ENCODE data around the gene PLA2G2F.
"Not testable (repeated sequence)": the region's sequence is repeated elsewhere in the genome, so short reads cannot be mapped to it uniquely, and the experiment has no call there.

The PLA2G2F gene

GRCh38 chr1:20112279-20113000 is 26.7 kb upstream of the PLA2G2F start:
- peak overlapping the region in 2 of 21 experiments; percentile 25 to 60 for H3K27ac ChIP-seq
- H3K4me3 ChIP-seq = no peak overlapping the region

- no peak overlapping the region for H3K27ac ChIP-seq
- H3K4me3 ChIP-seq = no peak overlapping the region
Observed at GRCh38 chr1:20114021-20114648, 25.0 kb upstream of the PLA2G2F start.

GRCh38 chr1:20115479-20115878 is 23.6 kb upstream of the PLA2G2F start:
- no peak overlapping the region for H3K4me3 ChIP-seq
- no peak overlapping the region for H3K27ac ChIP-seq

- Histone ChIP-seq H3K4me3 (no peak overlapping the region), H3K27ac (no peak overlapping the region)
Observed at GRCh38 chr1:20115916-20116315, 23.2 kb upstream of the PLA2G2F start.

GRCh38 chr1:20117236-20117635 is 21.9 kb upstream of the PLA2G2F start:
- no peak overlapping the region for H3K4me3 ChIP-seq
- no peak overlapping the region for H3K27ac ChIP-seq

- Histone ChIP-seq H3K27ac (no peak within 1 kb of the TSS), H3K4me3 (no peak within 1 kb of the TSS)
Observed at GRCh38 chr1:20119347-20119746, 19.8 kb upstream of the PLA2G2F start, which contains the start of gene PLA2G2D. TSS of gene PLA2G2D (minus strand) at chr1:20119536. CDS start at chr1:20119498, 38 bp downstream.

- no peak overlapping the region for H3K4me3 ChIP-seq
- H3K27ac ChIP-seq = no peak overlapping the region
Observed at GRCh38 chr1:20120796-20121195, 18.3 kb upstream of the PLA2G2F start.

GRCh38 chr1:20123722-20124455 is 15.2 kb upstream of the PLA2G2F start:
- Histone ChIP-seq H3K27ac (peak overlapping the region in 15 of 21 experiments; percentile 6 to 91 (median 70)), H3K4me3 (no peak overlapping the region)

- no peak overlapping the region for H3K4me3 ChIP-seq
- peak overlapping the region in 20 of 21 experiments; percentile 6 to 91 (median 76) for H3K27ac ChIP-seq
Observed at GRCh38 chr1:20124456-20125057, 14.6 kb upstream of the PLA2G2F start.

GRCh38 chr1:20125100-20125499 is 14.0 kb upstream of the PLA2G2F start:
- peak overlapping the region in 19 of 21 experiments; percentile 22 to 91 (median 77) for H3K27ac ChIP-seq
- no peak overlapping the region for H3K4me3 ChIP-seq

GRCh38 chr1:20126041-20126805 is 12.9 kb upstream of the PLA2G2F start:
- Histone ChIP-seq H3K4me3 (no peak overlapping the region), H3K27ac (peak overlapping the region in 5 of 21 experiments; percentile 39 to 91 (median 84))

GRCh38 chr1:20126806-20127440 is 12.2 kb upstream of the PLA2G2F start:
- Histone ChIP-seq H3K27ac (peak overlapping the region in 2 of 21 experiments; percentile 29 to 61), H3K4me3 (no peak overlapping the region)

- H3K27ac ChIP-seq, H3K4me3 ChIP-seq: not testable (repeated sequence)
Observed at GRCh38 chr1:20130518-20130917, 8.6 kb upstream of the PLA2G2F start.

- Histone ChIP-seq H3K4me3 (no peak overlapping the region), H3K27ac (no peak overlapping the region)
Observed at GRCh38 chr1:20134995-20135394, 4.1 kb upstream of the PLA2G2F start.

- Histone ChIP-seq H3K27ac (peak overlapping the region in 1 of 21 experiments; percentile 48), H3K4me3 (no peak overlapping the region)
Observed at GRCh38 chr1:20136249-20136648, 2.9 kb upstream of the PLA2G2F start.

GRCh38 chr1:20137055-20137454 is 2.1 kb upstream of the PLA2G2F start:
- no peak overlapping the region for H3K4me3 ChIP-seq
- H3K27ac ChIP-seq = peak overlapping the region in 8 of 21 experiments; percentile 3 to 62 (median 38)

GRCh38 chr1:20137604-20138003 is 1.5 kb upstream of the PLA2G2F start:
- Histone ChIP-seq H3K4me3 (no peak overlapping the region), H3K27ac (peak overlapping the region in 8 of 21 experiments; percentile 3 to 62 (median 38))

- H3K4me3 ChIP-seq = no peak overlapping the region
- peak overlapping the region in 4 of 21 experiments; percentile 31 to 62 (median 48) for H3K27ac ChIP-seq
Observed at GRCh38 chr1:20138346-20138745, 777 bp upstream of the PLA2G2F start.
